AG09319 (cell line): ENCODE data around the gene KLHL29.

Source experiments
- DNase-seq: peaks from one replicate; pipeline ENCODE4 v3.0.0-alpha.2; 2010; ENCODE audit warnings: low read depth; ENCODE audit errors: extremely low read depth
- TF ChIP-seq, protein P1 (sequence below): IDR thresholded peaks from 2 replicates; pipeline ENCODE4 v1.5.1; 2011; ENCODE audit warnings: low read depth, mild to moderate bottlenecking, inconsistent platforms, low read length, moderate library complexity

The KLHL29 gene

DNA sequence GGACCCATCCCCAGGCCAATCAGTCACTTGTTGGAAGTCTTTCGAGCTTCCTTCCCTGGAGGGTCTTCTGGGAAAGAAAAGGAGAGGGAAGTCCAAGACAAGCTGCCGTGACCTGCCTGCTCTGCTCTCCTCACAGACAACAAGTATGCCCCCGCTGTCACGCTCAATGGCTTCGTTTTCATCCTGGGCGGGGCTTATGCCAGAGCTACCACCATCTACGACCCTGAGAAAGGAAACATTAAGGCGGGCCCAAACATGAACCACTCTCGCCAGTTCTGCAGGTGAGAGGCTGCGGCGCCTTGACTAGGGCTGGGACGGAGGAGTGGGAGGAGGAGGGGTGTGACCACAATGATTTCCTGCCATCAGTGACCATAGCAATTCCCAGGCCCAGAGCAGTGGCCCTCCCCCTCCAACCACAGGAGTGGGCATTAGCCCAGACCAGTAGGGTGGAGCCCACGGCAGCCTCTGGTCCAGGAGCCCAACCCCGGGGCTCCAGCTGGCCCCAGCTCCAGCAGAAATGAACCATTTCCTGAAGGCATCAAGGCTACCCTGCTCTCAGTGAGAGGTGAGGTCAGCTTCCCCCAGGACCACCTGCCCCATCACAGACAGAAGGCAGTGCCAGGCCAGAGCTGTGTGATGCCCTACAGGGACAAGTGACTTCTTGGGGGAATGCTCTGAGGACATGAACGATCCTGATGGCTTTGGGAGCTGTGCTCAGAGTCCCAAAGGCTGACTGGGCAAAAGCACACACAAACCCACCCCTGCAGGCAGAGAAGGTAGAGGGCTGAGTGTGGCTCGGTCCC, 318.8 kb downstream of the KLHL29 start:
- TF ChIP-seq, protein P1, sequence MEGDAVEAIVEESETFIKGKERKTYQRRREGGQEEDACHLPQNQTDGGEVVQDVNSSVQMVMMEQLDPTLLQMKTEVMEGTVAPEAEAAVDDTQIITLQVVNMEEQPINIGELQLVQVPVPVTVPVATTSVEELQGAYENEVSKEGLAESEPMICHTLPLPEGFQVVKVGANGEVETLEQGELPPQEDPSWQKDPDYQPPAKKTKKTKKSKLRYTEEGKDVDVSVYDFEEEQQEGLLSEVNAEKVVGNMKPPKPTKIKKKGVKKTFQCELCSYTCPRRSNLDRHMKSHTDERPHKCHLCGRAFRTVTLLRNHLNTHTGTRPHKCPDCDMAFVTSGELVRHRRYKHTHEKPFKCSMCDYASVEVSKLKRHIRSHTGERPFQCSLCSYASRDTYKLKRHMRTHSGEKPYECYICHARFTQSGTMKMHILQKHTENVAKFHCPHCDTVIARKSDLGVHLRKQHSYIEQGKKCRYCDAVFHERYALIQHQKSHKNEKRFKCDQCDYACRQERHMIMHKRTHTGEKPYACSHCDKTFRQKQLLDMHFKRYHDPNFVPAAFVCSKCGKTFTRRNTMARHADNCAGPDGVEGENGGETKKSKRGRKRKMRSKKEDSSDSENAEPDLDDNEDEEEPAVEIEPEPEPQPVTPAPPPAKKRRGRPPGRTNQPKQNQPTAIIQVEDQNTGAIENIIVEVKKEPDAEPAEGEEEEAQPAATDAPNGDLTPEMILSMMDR, result no peak
- no peak for DNase-seq

DNA sequence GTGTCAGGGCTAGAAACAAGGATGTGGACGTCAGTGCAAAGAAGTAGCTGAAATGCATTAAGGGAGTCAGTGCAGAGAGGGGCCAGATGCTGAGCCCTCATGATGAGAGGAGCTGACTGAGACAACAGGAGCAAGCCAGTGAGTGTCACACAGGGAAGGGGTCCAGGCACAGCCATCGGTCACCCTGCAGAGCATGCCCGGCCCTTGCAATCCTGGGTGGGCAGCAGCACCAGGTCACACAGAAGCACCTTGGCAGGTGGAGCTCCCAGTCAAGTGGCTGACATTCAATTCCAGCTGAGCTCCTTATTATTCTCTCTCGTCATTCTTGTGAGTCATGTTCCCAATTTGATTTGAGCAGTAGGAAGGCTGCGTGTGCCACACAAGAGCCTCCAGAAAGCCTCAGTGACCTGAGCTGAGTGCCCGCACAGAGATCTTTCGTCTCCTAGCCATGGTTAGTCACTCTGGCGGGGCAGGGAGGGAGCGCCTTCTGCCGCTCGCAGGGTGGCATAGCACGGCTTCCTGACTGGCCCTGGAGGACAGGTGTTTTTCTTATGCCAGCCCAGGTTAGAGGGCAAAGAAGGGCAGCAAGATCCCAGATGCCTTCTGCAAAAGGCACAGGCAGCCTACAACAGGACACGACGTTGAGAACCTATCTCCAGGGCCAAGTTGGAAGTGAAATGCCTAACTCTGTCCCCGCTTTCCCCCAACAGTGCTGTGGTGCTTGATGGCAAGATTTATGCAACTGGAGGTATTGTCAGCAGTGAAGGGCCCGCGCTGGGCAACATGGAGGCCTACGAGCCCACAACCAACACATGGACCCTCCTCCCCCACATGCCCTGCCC, 321.0 kb downstream of the KLHL29 start:
- no peak for DNase-seq
- TF ChIP-seq, protein P1, result no peak

DNA sequence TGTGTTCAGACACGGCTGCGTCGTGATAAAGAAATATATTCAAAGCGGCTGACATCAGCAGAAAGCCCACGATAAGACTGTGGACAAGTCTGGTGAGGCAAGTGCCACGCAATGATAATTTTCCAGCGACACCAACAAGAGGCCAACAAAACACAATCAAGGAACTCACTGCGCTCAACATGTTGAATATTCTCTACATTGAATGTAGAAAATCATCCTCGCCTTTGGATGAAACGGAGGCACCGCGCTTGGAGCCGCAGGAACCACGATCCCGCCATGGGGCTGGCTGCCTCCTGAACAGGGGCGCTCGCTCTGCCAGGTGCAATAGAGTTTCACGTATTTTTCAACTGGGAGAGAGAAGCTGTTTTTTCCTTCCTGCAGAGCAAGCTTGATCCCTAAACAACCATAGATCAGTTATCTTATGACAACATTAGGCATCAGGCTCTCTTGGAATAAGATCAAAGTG, 321.7 kb downstream of the KLHL29 start:
- TF ChIP-seq, protein P1, result no peak
- DNase-seq, result no peak

DNA sequence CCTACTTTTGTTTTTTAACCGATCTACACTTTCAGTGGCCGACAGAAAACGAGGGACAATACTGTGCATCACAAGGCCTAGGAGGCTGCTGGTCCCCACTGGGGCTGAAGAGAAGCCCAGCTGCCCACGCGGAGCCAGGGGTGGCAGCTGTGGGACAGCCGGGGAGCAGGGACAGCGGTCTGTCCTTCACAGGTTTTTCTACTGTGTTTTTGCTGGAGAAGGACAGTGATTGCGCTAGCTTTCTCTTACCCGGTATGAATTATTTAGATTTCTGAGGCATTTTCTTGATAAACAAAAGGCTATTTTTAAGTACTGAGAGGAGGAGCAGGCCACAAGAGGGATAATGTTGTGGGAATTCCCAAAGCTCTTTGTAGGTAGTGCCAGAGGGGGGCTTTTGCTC, 322.1 kb downstream of the KLHL29 start:
- no peak for DNase-seq
- TF ChIP-seq, protein P1, result no peak

DNA sequence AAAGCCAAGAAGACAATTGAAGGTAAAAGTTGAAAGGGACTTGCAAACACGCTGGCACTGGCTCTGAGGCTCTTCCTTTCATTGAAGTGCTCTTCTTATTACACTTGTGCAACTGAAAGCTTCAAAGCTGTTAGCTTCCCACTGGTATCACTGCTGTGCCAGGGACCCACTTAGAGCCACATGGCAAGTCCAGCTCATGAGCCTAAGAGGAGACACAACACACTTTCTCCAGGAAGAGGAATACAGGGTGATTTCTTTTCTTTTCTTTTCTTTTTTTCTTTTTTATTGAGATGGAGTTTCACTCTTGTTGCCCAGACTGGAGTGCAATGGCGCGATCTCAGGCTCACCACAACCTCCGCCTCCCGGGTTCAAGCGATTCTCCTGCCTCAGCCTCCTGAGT, 323.8 kb downstream of the KLHL29 start:
- no peak for DNase-seq
- TF ChIP-seq, protein P1, result no peak

DNA sequence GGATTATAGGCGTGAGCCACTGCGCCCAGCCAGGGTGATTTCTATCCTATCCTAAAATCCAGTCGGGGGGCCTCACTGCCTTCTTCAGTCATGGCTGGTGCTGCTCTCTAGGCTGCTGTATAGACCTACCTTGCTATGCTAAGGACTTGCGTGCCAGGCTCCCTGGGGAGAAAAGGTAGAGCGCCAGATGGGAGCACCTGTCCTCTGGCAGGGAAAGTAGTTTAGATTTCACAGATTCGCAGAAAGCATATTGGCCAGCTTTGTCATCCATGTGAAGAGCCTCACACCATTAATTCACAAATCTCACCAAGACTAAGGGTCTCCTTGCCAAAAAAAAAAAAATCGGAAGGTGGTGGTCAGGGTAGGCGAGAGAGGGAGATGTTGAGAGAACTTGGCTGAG, 324.3 kb downstream of the KLHL29 start:
- TF ChIP-seq, protein P1, result no peak
- DNase-seq, result no peak
